SU-DHL-6 (cell line): ENCODE results near the gene D2HGDH.
"Not testable (repeated sequence)": the region's sequence is repeated elsewhere in the genome, so short reads cannot be mapped to it uniquely, and the experiment has no call there.

Experiments used
- H2AFZ ChIP-seq: fragments of 200-600 bp; sonication (generic); 2 replicates; pipeline ENCODE4 v1.6.1; 2014; ENCODE audit warnings: low read depth, mild to moderate bottlenecking, moderate library complexity, mixed read lengths, antibody characterized with exemption, low read length; ENCODE audit not compliant: severe bottlenecking
- H3F3A ChIP-seq: fragments of 200-600 bp; shearing (Covaris generic); 2 replicates; pipeline ENCODE4 v1.6.0; 2016; ENCODE audit warnings: antibody characterized with exemption, mild to moderate bottlenecking; ENCODE audit not compliant: insufficient read depth
- H3K27ac ChIP-seq: fragments of 200-600 bp; sonication (generic); 2 replicates; pipeline ENCODE4 v1.5.1; 2016; ENCODE audit warnings: low read depth, mild to moderate bottlenecking, low read length, moderate library complexity, mixed read lengths
- H3K27me3 ChIP-seq: fragments of 200-600 bp; sonication (generic), shearing (Covaris generic); 2 replicates; pipeline ENCODE4 v1.6.0; 2014; ENCODE audit warnings: mild to moderate bottlenecking, low read length
- H3K36me3 ChIP-seq: fragments of 200-600 bp; sonication (generic); 2 replicates; pipeline ENCODE4 v1.6.1; 2014; ENCODE audit warnings: mild to moderate bottlenecking, low read length, mixed read lengths
- H3K4me2 ChIP-seq: fragments of 300-600, 200-600 bp; shearing (Covaris generic), sonication (generic); 2 replicates; pipeline ENCODE4 v1.6.0; 2014; ENCODE audit warnings: low read length, low read depth, mild to moderate bottlenecking; ENCODE audit not compliant: poor library complexity, severe bottlenecking
- H3K4me3 ChIP-seq: fragments of 200-600 bp; sonication (generic); 2 replicates; pipeline ENCODE4 v1.5.1; 2014; ENCODE audit warnings: antibody characterized with exemption, low read length, mild to moderate bottlenecking, mixed read lengths; ENCODE audit not compliant: insufficient read depth, poor library complexity, severe bottlenecking
- H3K79me2 ChIP-seq: fragments of 200-600 bp; sonication (generic); 2 replicates; pipeline ENCODE4 v1.6.1; 2014; ENCODE audit warnings: mild to moderate bottlenecking, low read length, moderate library complexity; ENCODE audit not compliant: insufficient read depth
- H3K9ac ChIP-seq: fragments of 200-600 bp; sonication (generic); 2 replicates; pipeline ENCODE4 v1.7.0; 2014; ENCODE audit warnings: mild to moderate bottlenecking, low read length
- H3K9me2 ChIP-seq: fragments of 200-600 bp; sonication (generic); replicated peaks from 2 replicates; pipeline ENCODE4 v1.6.1; 2014; ENCODE audit warnings: low read length; ENCODE audit not compliant: insufficient read depth
- H3K9me3 ChIP-seq: fragments of 200-600 bp; sonication (generic); 2 replicates; pipeline ENCODE4 v1.6.1; 2014; ENCODE audit warnings: low read length, mixed read lengths; ENCODE audit not compliant: insufficient read depth
- H4K20me1 ChIP-seq: fragments of 200-600 bp; sonication (generic); 2 replicates; pipeline ENCODE4 v1.6.1; 2014; ENCODE audit warnings: low read depth, mild to moderate bottlenecking, antibody characterized with exemption, low read length, moderate library complexity, mixed read lengths
- EZH2phosphoT487 ChIP-seq: fragments of 200-600 bp; sonication (generic), shearing (Covaris generic); conservative IDR thresholded peaks from 2 replicates; pipeline ENCODE4 v1.6.1; 2018; ENCODE audit warnings: mild to moderate bottlenecking, antibody characterized with exemption, low read length, moderate library complexity, mixed read lengths
- TF ChIP-seq, protein P1 (sequence below): fragments of 200-600 bp; sonication (generic); IDR thresholded peaks from one replicate; pipeline ENCODE4 v1.5.1; 2017; ENCODE audit warnings: antibody characterized with exemption, mild to moderate bottlenecking, low read length, moderate library complexity; ENCODE audit not compliant: insufficient read depth, poor library complexity, severe bottlenecking

D2HGDH gene

DNA sequence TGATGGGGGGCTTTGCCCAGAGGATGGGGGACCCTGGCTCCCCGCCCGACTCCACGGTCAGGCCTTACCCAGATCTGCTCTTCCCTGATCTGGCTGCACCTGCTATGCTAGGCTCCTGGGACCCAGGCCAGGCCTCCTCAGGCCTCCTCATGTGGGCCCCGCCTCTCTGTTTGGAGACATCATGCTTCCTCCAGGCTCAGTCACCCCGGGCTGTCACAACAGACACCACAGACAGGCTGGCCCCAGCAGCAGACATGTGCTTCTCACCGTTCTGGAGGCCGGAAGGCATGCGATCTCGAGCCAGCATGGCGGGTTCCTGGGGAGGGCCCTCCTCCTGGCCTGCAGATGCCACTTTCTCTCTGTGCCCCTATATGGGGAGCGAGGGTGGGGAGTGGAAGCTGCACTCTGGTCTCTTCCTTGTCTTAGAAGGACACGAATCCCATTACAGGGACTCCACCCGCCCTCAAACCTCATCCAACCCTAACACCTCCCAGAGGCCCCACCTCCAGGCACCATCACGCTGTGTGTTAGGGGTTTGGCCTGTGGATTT, 63.7 kb downstream of the D2HGDH start:
- H3K27ac ChIP-seq = no peak overlapping the region
- H3K9ac ChIP-seq = no peak overlapping the region
- no peaks in the 10 kb centered on the region for H3F3A ChIP-seq
- no peaks in the 10 kb centered on the region for H3K79me2 ChIP-seq
- H3K9me3 ChIP-seq = no peaks in the 10 kb centered on the region
- H3K4me3 ChIP-seq = no peak overlapping the region
- no peaks in the 10 kb centered on the region for H3K36me3 ChIP-seq
- H3K9me2 ChIP-seq = no peaks in the 10 kb centered on the region
- no peaks in the 10 kb centered on the region for H3K27me3 ChIP-seq
- no peaks in the 10 kb centered on the region for H4K20me1 ChIP-seq
- TF ChIP-seq EZH2phosphoT487 = no peak
- TF ChIP-seq, protein P1, sequence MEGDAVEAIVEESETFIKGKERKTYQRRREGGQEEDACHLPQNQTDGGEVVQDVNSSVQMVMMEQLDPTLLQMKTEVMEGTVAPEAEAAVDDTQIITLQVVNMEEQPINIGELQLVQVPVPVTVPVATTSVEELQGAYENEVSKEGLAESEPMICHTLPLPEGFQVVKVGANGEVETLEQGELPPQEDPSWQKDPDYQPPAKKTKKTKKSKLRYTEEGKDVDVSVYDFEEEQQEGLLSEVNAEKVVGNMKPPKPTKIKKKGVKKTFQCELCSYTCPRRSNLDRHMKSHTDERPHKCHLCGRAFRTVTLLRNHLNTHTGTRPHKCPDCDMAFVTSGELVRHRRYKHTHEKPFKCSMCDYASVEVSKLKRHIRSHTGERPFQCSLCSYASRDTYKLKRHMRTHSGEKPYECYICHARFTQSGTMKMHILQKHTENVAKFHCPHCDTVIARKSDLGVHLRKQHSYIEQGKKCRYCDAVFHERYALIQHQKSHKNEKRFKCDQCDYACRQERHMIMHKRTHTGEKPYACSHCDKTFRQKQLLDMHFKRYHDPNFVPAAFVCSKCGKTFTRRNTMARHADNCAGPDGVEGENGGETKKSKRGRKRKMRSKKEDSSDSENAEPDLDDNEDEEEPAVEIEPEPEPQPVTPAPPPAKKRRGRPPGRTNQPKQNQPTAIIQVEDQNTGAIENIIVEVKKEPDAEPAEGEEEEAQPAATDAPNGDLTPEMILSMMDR = no peak
- H2AFZ ChIP-seq = no peak overlapping the region
- no peak overlapping the region for H3K4me2 ChIP-seq

DNA sequence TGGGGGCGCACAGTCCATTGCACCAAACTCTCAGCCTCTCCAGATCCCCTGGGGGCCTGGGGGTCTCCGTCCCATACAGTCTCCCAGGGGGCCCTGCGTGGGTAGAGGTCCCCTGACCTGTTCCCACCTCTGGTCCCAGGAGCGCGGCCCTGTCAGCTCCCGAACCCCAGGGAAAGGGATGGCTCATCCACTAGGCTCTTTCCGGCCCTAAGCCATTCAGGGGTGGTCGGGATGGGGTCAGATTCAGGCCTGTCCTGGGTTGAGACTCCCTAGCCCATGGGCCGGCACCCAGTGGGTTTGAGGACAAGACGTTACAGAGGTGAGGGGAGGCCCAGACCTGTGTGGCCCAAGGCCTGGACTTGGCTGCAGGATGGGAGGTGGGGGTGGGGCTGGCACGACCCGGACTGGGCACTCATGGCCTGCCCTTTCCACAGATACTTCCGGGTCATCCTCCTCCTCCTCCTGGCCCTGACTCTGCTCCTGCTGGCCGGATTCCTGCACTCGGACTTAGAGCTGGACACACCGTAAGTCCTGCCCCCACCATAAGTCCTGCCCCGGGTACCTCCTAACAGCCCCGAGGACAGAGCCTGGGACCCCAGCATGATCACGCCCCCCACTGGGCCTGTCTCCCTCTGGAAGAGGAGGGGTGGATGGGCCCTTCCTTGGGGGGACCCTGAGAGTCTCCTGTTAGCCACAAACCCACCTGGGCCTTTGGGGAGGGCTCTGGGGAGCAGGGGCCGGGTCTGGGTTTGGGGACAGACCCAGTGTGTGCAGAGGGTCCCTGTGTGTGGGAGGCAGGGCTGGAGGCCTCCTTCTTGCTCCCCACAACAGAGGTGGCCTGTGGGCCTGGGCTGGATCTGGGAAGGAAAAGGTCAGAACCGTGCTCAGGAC, 64.4 kb downstream of the D2HGDH start:
- H3K4me2 ChIP-seq = no peak overlapping the region
- H3K36me3 ChIP-seq = no peaks in the 10 kb centered on the region
- no peak overlapping the region for H3K9ac ChIP-seq
- H3F3A ChIP-seq = no peaks in the 10 kb centered on the region
- no peaks in the 10 kb centered on the region for H3K9me2 ChIP-seq
- H3K4me3 ChIP-seq = no peak overlapping the region
- no peak for TF ChIP-seq EZH2phosphoT487
- TF ChIP-seq, protein P1 = no peak
- H4K20me1 ChIP-seq = no peaks in the 10 kb centered on the region
- no peak overlapping the region for H2AFZ ChIP-seq
- H3K79me2 ChIP-seq = no peaks in the 10 kb centered on the region
- no peaks in the 10 kb centered on the region for H3K27me3 ChIP-seq
- H3K9me3 ChIP-seq = no peaks in the 10 kb centered on the region
- H3K27ac ChIP-seq = no peak overlapping the region

DNA sequence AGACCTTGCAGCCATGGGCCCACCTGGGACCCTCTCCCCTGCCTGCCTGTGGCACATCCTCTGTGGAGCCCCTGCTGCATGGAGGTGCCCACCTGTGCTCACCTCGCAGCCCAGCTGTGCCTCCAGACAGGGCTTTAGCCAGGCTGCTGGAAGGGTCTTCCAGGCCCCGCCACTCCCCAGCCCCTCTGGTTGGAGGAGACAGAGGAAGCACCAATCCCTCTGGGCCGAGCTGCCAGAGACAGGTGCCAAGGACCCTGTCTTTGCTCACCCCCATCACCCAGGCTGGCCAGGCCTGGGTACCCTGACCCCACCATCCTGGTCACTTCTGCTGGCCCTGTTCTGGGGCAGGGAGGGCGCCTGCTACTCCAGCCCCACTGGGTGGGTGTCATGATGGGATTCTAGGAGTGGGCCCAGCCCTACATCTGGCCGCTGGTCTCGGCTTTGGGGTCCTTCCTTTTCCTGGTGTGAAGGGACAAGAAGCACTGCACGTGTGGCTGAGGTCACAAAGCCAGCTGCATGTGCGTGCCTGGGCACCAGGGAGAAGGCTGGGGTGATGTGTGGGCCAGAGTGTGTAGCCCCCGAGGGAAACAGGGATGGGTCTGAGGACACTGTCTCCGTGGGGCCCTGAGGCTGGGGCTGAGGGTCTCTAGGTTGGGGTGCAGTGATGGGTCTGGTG, 65.2 kb downstream of the D2HGDH start:
- TF ChIP-seq EZH2phosphoT487 = no peak
- TF ChIP-seq, protein P1 = no peak
- Histone ChIP-seq H3K27ac (no peak overlapping the region), H3F3A (no peaks in the 10 kb centered on the region), H3K9me2 (no peaks in the 10 kb centered on the region), H4K20me1 (no peaks in the 10 kb centered on the region), H3K4me2 (no peak overlapping the region), H3K36me3 (no peaks in the 10 kb centered on the region), H3K9me3 (no peaks in the 10 kb centered on the region), H3K9ac (no peak overlapping the region), H3K27me3 (no peaks in the 10 kb centered on the region), H2AFZ (no peak overlapping the region), H3K4me3 (no peak overlapping the region), H3K79me2 (no peaks in the 10 kb centered on the region)

DNA sequence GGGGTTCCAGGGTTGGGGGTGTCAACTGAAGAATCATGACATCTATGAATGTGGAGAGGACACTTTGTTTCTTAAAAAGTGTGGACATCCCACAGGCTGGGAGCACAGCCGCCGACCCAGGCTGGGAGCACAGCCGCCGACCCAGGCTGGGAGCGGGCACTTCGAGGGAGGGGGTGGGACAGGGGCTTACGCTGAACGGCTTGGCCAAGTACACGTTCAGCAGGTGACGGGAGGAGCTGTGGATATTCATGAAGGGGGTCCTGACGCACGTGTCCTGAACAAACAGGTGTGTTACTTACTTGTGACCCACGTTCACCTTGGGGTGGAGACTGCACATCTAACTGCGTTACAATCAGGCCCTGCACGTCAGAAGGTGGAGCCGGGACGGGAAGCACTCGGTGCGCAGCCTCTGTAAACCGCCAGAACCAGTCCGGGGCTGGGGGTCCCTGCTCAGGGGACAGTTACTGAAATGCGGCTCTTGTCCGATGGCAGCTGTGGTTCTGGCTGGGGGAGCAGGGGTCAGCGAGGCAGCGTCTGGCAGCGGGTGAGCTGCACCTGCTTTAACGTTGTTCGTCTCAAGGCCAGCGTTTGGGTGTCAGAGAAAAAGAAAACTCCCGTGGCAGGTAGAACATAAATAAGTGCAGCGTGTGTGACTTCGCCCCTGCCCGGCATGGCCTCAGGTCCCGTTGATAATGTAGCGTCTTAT, 65.9 kb downstream of the D2HGDH start:
- H3F3A ChIP-seq, H3K4me3 ChIP-seq, H3K4me2 ChIP-seq, H3K27me3 ChIP-seq, H3K9me2 ChIP-seq, H3K27ac ChIP-seq, H3K9ac ChIP-seq, H3K9me3 ChIP-seq, H3K79me2 ChIP-seq, H2AFZ ChIP-seq, H4K20me1 ChIP-seq, H3K36me3 ChIP-seq: not testable (repeated sequence)
